D721Med (cell line): ENCODE data around the gene CCDC85C.
A peak's percentile ranks its signal among the peaks of the same experiment; 100 is the strongest.

ENCODE experiments used
- DNase-seq: peaks from one replicate; pipeline ENCODE4 v3.0.0; 2011; ENCODE audit warnings: low spot score; ENCODE audit not compliant: insufficient read length
- FAIRE-seq: peaks from 2 replicates; lab custom pipeline; 2011; peaks lifted over from hg19 to GRCh38; lab: Jason Lieb, UNC
- CTCF ChIP-seq: IDR thresholded peaks from 2 replicates; pipeline ENCODE4 v1.5.1; 2012; ENCODE audit warnings: mild to moderate bottlenecking, control low read depth; ENCODE audit not compliant: insufficient read depth; ENCODE audit errors: missing control alignments

CCDC85C gene

GRCh38 chr14:99530407-99531155, 73.4 kb downstream of the CCDC85C start:
- DNase-seq, result no peak
- TF ChIP-seq CTCF, result no peak
- FAIRE-seq, result no peak

GRCh38 chr14:99529899-99530298, 74.1 kb downstream of the CCDC85C start:
- TF ChIP-seq CTCF, result peak; percentile 13
- DNase-seq (no peak), FAIRE-seq (no peak)

GRCh38 chr14:99527427-99528076, 76.5 kb downstream of the CCDC85C start:
- TF ChIP-seq CTCF, result no peak
- DNase-seq, result no peak
- no peak for FAIRE-seq

GRCh38 chr14:99527026-99527425, 77.0 kb downstream of the CCDC85C start:
- DNase-seq, result no peak
- FAIRE-seq, result no peak
- no peak for TF ChIP-seq CTCF

- FAIRE-seq (no peak), DNase-seq (no peak)
- no peak for TF ChIP-seq CTCF
These were observed 78.3 kb downstream of the CCDC85C start for GRCh38 chr14:99525699-99526080.

GRCh38 chr14:99524804-99525698, 79.0 kb downstream of the CCDC85C start:
- no peak for FAIRE-seq
- peak; percentile 30 for TF ChIP-seq CTCF

More at GRCh38 chr14:99524804-99525698, 79.0 kb downstream of the CCDC85C start:
- DNase-seq, result peak; percentile 47
